ENCODE results near the gene MACROD1.
"Not testable (repeated sequence)": the region's sequence is repeated elsewhere in the genome, so short reads cannot be mapped to it uniquely, and the experiment has no call there.

GRCh38 chr11:64162769-64163168 is 3.1 kb downstream of the MACROD1 start:
- TF ChIP-seq FOSL1 (tag; conservative IDR thresholded peaks at IDR 0.05): peak; percentile 32; the same call in 1 of the 2 replicates
- not testable (repeated sequence) for TF ChIP-seq PKNOX1 (IDR thresholded peaks at IDR 0.05); GTF3C2 (IDR thresholded peaks at IDR 0.05; ENCODE audit: borderline replicate concordance, extremely low read depth, insufficient read length); HMGN3 (IDR thresholded peaks at IDR 0.05; ENCODE audit: borderline replicate concordance, extremely low read depth, insufficient read length, low read depth, low read length); CTCF (IDR thresholded peaks at IDR 0.05 in 2 of 3, conservative IDR thresholded peaks at IDR 0.05 in 1 of 3; ENCODE audit: insufficient read depth in 2 of 3, low read depth in 1 of 3, low read length in 3 of 3); PML (IDR thresholded peaks at IDR 0.05; ENCODE audit: low read length); YBX1 (IDR thresholded peaks at IDR 0.05); ZBTB1 (CRISPR knock-in tag; IDR thresholded peaks at IDR 0.05; ENCODE audit: borderline replicate concordance, low read depth); JUNB (CRISPR knock-in tag; conservative IDR thresholded peaks at IDR 0.05)
